Measurements from ENCODE around the gene TANGO6.

Gene TANGO6

GRCh38 chr16:69036399-69037091 is 193.2 kb downstream of the TANGO6 start:
- Histone ChIP-seq H4K20me1 (ENCODE audit: insufficient read depth, low read length) (no peaks in the 10 kb centered on the region), H3F3A (ENCODE audit: insufficient read depth, low read length) (no peaks in the 10 kb centered on the region), H3K4me1 (ENCODE audit: low read length) (no peaks in the 10 kb centered on the region), H3K9me2 (replicated peaks; ENCODE audit: insufficient read depth, low read length) (no peaks in the 10 kb centered on the region), H3K27me3 (replicated peaks; ENCODE audit: insufficient read depth, low read length) (no peaks in the 10 kb centered on the region), H3K27ac (ENCODE audit: low read length) (no peak overlapping the region), H3K9ac (ENCODE audit: low read length) (no peak overlapping the region), H3K36me3 (replicated peaks; ENCODE audit: insufficient read depth, low read length) (no peaks in the 10 kb centered on the region), H2AFZ (ENCODE audit: low read length) (no peak overlapping the region), H3K9me3 (replicated peaks; ENCODE audit: insufficient read depth, low read length) (no peaks in the 10 kb centered on the region), H3K4me2 (ENCODE audit: low read depth, low read length) (no peak overlapping the region), H3K79me2 (ENCODE audit: low read length) (no peaks in the 10 kb centered on the region), H3K4me3 (ENCODE audit: low read length) (no peak overlapping the region)
- DNase-seq: no peak
- TF ChIP-seq EZH2 (optimal IDR thresholded peaks at IDR 0.05; ENCODE audit: low read depth, low read length): no peak
- TF ChIP-seq, protein P1, sequence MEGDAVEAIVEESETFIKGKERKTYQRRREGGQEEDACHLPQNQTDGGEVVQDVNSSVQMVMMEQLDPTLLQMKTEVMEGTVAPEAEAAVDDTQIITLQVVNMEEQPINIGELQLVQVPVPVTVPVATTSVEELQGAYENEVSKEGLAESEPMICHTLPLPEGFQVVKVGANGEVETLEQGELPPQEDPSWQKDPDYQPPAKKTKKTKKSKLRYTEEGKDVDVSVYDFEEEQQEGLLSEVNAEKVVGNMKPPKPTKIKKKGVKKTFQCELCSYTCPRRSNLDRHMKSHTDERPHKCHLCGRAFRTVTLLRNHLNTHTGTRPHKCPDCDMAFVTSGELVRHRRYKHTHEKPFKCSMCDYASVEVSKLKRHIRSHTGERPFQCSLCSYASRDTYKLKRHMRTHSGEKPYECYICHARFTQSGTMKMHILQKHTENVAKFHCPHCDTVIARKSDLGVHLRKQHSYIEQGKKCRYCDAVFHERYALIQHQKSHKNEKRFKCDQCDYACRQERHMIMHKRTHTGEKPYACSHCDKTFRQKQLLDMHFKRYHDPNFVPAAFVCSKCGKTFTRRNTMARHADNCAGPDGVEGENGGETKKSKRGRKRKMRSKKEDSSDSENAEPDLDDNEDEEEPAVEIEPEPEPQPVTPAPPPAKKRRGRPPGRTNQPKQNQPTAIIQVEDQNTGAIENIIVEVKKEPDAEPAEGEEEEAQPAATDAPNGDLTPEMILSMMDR (IDR thresholded peaks at IDR 0.05; ENCODE audit: low read length): no peak
- TF ChIP-seq EZH2phosphoT487 (IDR thresholded peaks at IDR 0.05; ENCODE audit: low read length): no peak

GRCh38 chr16:69037373-69038160 is 194.2 kb downstream of the TANGO6 start:
- H3K79me2 ChIP-seq (ENCODE audit: low read length): no peaks in the 10 kb centered on the region
- H3F3A ChIP-seq (ENCODE audit: insufficient read depth, low read length): no peaks in the 10 kb centered on the region
- H3K9ac ChIP-seq (ENCODE audit: low read length): no peak overlapping the region
- H3K9me2 ChIP-seq (replicated peaks; ENCODE audit: insufficient read depth, low read length): no peaks in the 10 kb centered on the region
- no peak for DNase-seq
- no peaks in the 10 kb centered on the region for H3K4me1 ChIP-seq (ENCODE audit: low read length)
- no peak overlapping the region for H3K27ac ChIP-seq (ENCODE audit: low read length)
- no peaks in the 10 kb centered on the region for H3K27me3 ChIP-seq (replicated peaks; ENCODE audit: insufficient read depth, low read length)
- H3K36me3 ChIP-seq (replicated peaks; ENCODE audit: insufficient read depth, low read length): no peaks in the 10 kb centered on the region
- no peak overlapping the region for H3K4me3 ChIP-seq (ENCODE audit: low read length)
- H4K20me1 ChIP-seq (ENCODE audit: insufficient read depth, low read length): no peaks in the 10 kb centered on the region
- H3K4me2 ChIP-seq (ENCODE audit: low read depth, low read length): no peak overlapping the region
- no peaks in the 10 kb centered on the region for H3K9me3 ChIP-seq (replicated peaks; ENCODE audit: insufficient read depth, low read length)
- no peak overlapping the region for H2AFZ ChIP-seq (ENCODE audit: low read length)
- no peak for TF ChIP-seq EZH2phosphoT487 (IDR thresholded peaks at IDR 0.05; ENCODE audit: low read length)
- TF ChIP-seq, protein P1 (IDR thresholded peaks at IDR 0.05; ENCODE audit: low read length): no peak
- TF ChIP-seq EZH2 (optimal IDR thresholded peaks at IDR 0.05; ENCODE audit: low read depth, low read length): no peak

- DNase-seq: no peak
- Histone ChIP-seq H3K9ac (ENCODE audit: low read length) (no peak overlapping the region), H3K4me2 (ENCODE audit: low read depth, low read length) (no peak overlapping the region), H3K4me1 (ENCODE audit: low read length) (no peaks in the 10 kb centered on the region), H3K27me3 (replicated peaks; ENCODE audit: insufficient read depth, low read length) (no peaks in the 10 kb centered on the region), H3K9me2 (replicated peaks; ENCODE audit: insufficient read depth, low read length) (no peaks in the 10 kb centered on the region), H3K36me3 (replicated peaks; ENCODE audit: insufficient read depth, low read length) (no peaks in the 10 kb centered on the region), H3F3A (ENCODE audit: insufficient read depth, low read length) (no peaks in the 10 kb centered on the region), H3K27ac (ENCODE audit: low read length) (no peak overlapping the region), H4K20me1 (ENCODE audit: insufficient read depth, low read length) (no peaks in the 10 kb centered on the region), H2AFZ (ENCODE audit: low read length) (no peak overlapping the region), H3K79me2 (ENCODE audit: low read length) (no peaks in the 10 kb centered on the region), H3K9me3 (replicated peaks; ENCODE audit: insufficient read depth, low read length) (no peaks in the 10 kb centered on the region), H3K4me3 (ENCODE audit: low read length) (no peak overlapping the region)
- no peak for TF ChIP-seq EZH2 (optimal IDR thresholded peaks at IDR 0.05; ENCODE audit: low read depth, low read length)
- TF ChIP-seq EZH2phosphoT487 (IDR thresholded peaks at IDR 0.05; ENCODE audit: low read length): no peak
- TF ChIP-seq, protein P1 (IDR thresholded peaks at IDR 0.05; ENCODE audit: low read length): no peak
Observed at GRCh38 chr16:69039333-69039941, 196.1 kb downstream of the TANGO6 start.

Measured in MM.1S (cell line).